SK-MEL-5 (cell line): Measurements from ENCODE around the gene STEAP2. TPM values are rescaled to one million over a fixed set of nuclear protein-coding genes. Genes with fewer than 3 reads are reported as not detected.
A peak's percentile ranks its signal among the peaks of the same experiment; 100 is the strongest.
"Not testable (repeated sequence)": the region's sequence is repeated elsewhere in the genome, so short reads cannot be mapped to it uniquely, and the experiment has no call there.

Source experiments
- DNase-seq: peaks from one replicate; pipeline ENCODE4 v3.0.0-alpha.2; 2016; ENCODE audit warnings: low read depth, low spot score
- in situ Hi-C: cut with HindIII; loops from 2 replicates; pipeline ENCODE4 v1.10.0; 2016; ENCODE audit warnings: low sequenced_read_pairs, high pct_unique_total_duplicates, low pct_unique_long_range_greater_than_20kb
- total RNA-seq: library from RNA; depleted of rRNA; stranded (reverse); fragments of >200 nt; shearing (Covaris generic); gene quantifications from 2 replicates; pipeline ENCODE4 v1.2.3, GENCODE V29; 2014

STEAP2 gene
- total RNA-seq, 1 experiment from 2014 or later: 2.0 TPM

GRCh38 chr7:90248706-90249105, 37.2 kb downstream of the STEAP2 start:
- in situ Hi-C loops: no loop called here
- DNase-seq: no peak

GRCh38 chr7:90250601-90251303, 39.2 kb downstream of the STEAP2 start:
- in situ Hi-C loops: no loop called here
- DNase-seq: no peak

- no peak for DNase-seq
- in situ Hi-C loops: no loop called here
Measured at GRCh38 chr7:90251304-90251635, 39.7 kb downstream of the STEAP2 start.

GRCh38 chr7:90256011-90256410, 44.5 kb downstream of the STEAP2 start:
- in situ Hi-C loops, DNase-seq: not testable (repeated sequence)

- no peak for DNase-seq
- in situ Hi-C loops: no loop called here
Measured at GRCh38 chr7:90256778-90257177, 45.2 kb downstream of the STEAP2 start.

GRCh38 chr7:90261441-90261840, 49.9 kb downstream of the STEAP2 start:
- DNase-seq: no peak
- in situ Hi-C loops: no loop called here

- peak; percentile 67 for DNase-seq
- in situ Hi-C loops: no loop called here
Measured at GRCh38 chr7:90262438-90262837, 50.9 kb downstream of the STEAP2 start.

GRCh38 chr7:90266808-90267207, 55.3 kb downstream of the STEAP2 start:
- no peak for DNase-seq
- in situ Hi-C loops: no loop called here

GRCh38 chr7:90267263-90267858, 55.8 kb downstream of the STEAP2 start:
- no peak for DNase-seq
- in situ Hi-C loops: no loop called here

- in situ Hi-C loops: no loop called here
- DNase-seq: no peak
Measured at GRCh38 chr7:90269163-90269562, 57.6 kb downstream of the STEAP2 start.

- no peak for DNase-seq
- in situ Hi-C loops: no loop called here
Measured at GRCh38 chr7:90270431-90271178, 59.1 kb downstream of the STEAP2 start.

- no peak for DNase-seq
- in situ Hi-C loops: no loop called here
Measured at GRCh38 chr7:90271753-90272152, 60.2 kb downstream of the STEAP2 start.

GRCh38 chr7:90272242-90272641, 60.7 kb downstream of the STEAP2 start:
- in situ Hi-C loops: no loop called here
- DNase-seq: no peak

GRCh38 chr7:90274161-90274560, 62.6 kb downstream of the STEAP2 start:
- no peak for DNase-seq
- in situ Hi-C loops: no loop called here

- in situ Hi-C loops: no loop called here
- DNase-seq: no peak
Measured at GRCh38 chr7:90276033-90276728, 64.6 kb downstream of the STEAP2 start.
